HG03439 (cell line): ENCODE data around the gene MVK.

Experiments
- ATAC-seq: cut with Tn5 transposase; IDR thresholded peaks from one replicate; pipeline ENCODE4 v1.9.1; 2021; ENCODE audit warnings: mild to moderate bottlenecking, moderate library complexity; ENCODE audit not compliant: unreplicated experiment

The MVK gene

DNA sequence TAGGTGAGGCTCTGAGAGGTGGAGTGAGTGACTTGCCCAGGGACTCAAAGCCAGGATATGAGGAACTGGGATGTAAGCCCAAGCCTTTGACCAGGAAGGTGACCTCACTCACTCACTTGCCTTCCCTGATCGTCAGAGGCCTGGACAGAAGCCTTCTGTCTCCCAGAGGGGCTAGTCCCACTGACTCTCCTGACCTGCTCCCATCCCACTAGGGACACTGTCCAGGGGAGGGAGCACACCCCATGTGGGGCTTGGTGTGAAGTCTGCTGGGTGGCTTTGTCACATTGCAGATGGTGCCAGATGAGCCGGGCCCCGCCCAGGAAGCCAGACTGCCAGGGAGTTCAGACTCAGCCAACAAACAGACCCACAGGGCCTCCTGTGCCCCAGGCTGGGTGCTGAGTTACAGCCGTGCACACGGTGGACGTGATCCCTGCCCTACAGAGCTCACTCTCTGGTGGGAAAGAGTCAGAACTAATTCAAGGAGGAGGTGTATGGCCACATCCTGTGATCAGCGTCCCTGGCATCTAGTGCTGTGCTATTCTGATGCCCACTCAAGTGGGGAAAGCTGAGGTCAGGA, 28.6 kb upstream of the MVK start:
- no peak for ATAC-seq

DNA sequence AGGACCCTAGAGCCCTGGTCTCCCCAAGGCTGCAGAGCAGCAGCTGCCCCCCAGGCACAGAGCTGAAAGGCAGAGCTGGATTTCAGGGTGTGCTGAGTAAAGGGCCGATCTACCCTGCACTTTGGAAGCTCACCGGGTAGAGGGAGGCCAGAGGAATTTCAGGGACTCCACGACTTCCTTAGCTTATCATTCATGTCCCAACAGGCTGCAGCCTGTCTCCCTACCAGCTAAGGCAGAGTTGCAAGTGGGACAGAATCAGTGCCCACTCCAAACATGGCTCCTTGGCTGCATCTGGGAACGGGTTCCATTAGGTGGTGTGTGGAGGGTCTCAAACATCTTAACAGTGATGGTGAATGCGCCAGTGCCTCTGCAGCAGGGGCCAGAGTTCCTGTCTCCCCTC, 27.8 kb upstream of the MVK start:
- ATAC-seq: no peak

DNA sequence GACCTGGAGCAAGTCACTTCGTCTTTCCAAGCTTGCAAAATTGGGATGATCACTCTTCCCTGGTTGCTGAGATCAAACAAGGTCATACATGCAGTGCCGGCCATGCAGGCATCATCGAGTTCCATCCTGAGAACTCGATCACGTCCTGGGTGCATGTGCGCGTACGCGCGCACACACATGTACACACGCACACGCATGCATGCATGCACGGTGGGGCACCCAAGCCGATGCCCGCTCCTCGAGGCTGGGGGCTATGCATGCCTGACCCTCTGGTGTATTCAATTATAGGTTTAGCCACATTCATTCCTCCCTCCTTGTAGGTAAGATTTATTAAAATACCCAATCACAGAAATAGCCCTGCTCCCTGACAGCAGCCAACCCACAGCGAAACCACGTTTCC, 26.3 kb upstream of the MVK start:
- no peak for ATAC-seq

DNA sequence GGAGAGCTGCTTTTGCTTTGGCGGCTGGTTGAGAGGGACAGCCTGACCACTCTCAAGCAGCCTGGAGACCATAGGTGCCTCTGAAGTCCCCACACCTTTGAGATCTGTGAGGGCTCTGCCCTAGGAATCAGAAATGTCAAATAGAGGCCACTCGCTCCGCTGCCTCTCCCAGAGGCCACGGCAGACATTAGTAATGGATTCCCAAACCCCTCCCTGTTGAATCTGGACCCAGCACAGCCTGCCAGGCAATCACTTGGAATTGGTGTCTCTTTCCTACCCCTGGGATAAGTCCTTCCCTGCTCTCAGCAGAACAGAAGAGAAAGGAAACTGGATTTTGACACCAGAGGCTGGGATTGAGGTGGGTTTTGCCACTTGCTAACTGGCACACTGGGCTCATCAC, 25.3 kb upstream of the MVK start:
- ATAC-seq: no peak

DNA sequence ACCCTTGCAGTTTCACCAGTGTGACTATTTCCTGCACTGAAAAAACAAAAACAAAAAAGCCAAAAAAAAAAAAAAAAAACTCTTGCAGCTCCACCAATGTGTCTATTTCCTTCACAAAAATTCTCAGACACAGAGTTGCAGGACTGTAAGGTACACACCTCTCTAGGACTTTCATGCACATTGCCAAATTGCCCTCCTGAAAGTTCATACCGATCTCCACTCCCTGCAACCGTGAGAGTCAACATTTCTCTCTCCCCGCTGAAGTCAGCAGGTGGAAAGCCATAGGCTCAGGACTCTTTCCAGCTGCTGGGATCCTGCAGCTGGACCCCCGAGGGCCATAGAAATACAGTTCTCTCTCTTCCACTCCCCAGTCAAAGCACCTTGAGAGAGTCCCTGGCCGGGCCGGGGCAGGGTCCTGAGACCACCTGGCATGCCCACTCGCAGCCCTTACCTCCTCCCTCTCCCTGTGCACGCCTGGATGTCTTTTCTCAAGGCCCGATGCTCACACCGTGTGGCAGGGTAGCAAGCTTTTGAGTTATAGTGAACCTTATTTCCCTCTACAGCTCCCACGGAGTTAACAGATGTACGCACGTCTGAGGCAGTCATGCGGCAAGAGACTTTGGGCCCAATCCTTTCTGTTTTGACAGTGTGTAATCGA, 23.9 kb upstream of the MVK start:
- ATAC-seq: no peak

DNA sequence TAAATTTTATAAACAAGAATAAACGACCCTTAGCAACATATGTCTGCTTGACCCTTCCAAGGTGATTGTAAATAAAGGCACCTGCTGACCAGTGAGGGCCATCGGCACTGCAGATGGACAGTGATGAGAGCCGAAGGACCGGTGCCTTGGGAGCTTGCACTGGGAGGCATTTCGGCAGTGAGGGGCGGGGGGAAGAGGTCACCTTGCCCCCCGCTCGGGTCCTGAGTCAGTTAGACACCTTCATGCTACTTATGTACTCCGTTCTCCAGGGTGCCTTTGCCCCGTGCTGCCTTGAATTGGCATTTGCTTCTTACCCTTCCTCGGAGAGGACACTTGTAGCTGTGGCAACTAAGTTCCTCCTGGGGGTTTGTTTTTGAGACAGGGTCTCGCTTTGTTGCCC, 23.3 kb upstream of the MVK start:
- no peak for ATAC-seq

DNA sequence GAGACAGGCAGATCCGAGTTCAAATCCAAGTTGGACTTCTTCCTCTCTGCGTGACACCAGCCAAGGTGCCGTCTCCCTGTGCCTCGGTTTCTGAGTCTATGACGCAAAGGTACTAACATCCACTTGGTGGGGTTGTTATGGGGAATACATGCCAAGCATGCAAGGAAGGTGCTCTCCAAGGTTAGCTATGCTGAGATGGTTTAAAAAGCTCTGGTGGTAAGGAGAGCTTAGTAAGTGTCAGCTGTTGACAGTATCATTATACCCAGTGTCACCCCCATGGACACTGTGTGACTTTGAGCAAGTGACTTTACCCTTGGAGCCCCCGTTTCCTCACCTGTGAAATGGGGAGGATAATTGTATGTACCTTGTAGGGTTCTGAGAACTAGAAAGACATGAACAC, 22.5 kb upstream of the MVK start:
- no peak for ATAC-seq

DNA sequence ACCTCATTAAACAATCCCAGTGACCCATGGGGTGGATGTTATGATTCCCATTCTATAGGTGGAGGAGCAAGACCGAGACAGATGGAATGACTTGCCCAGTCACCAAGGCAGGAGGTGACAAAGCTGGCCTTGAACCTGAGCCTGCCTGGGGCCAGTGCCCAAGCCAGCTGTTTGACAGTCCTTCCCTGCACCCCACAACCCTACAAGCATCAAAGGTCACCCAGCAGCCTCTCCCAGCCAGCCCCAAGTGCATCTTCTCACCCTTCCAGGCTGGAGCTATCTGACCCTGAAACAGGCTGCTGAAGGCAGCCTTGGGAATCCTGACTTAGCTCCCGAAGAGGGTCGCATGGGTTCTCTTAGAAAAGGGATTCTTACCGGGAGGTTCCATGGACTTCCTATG, 20.6 kb upstream of the MVK start:
- ATAC-seq: no peak

DNA sequence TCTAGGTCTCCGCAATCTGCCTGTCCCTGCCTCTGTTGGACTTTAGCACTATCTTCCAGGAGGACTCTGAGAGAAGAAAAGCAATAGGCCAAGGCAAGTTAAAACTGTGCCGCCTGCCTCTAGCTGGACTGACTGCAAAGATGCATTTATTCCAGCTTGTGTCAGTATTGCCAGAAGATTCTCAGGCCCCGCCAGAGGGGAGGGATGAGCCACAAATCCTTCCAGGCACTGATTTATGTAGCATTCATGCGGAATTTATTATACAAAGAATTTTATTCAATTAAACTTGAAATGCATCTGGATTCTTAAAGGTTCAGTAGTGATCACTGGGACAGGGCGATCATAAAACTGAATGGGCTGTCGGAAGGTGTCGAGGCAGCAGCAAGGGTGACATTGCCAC, 20.1 kb upstream of the MVK start:
- no peak for ATAC-seq

DNA sequence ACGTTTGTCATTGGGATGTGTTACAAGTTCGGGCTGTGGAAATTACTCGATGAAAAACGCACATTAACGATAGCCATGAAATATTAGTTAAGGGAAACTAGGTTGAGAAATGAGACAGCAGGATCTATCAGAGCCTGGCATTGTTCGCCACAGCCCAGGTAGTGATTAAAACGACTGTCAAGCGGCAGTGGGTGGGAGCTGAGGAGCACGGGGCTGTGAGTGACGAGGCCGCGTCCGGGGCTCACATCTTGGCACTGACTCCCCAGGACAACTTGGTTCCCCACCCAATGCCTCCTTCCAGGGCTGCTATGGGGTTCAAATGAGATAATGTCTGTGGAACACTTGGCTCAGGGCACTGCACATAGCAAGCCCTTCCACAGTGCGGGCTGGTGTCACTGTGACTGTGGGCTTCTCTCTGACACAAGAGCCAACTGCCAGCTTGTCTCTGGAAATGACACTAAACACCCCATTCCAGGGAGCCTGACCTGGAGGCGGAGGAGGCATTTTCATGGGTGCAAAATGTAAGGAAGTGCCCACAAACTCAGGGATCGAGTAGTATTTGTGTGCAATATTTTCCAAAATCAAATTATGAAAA, 19.6 kb upstream of the MVK start:
- ATAC-seq: no peak

DNA sequence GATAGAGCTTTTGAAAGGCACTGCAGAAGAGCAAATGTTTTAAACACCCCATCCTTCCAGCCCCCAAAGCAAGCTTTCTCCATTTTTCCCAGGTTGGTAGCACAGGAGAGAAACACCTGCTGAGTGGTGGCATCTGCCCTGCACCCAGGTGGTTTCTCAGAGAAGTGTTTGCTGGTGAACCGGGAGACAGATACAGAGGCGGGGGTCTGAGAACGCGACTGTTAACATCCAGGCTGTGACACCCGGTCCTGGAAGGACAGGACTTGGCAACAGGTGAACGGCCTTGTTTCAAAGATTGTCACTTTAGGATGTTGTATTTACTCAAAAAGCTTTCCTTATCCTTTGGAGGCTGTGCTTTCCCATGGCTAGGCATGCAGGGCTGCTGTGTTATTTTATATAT, 18.8 kb upstream of the MVK start:
- ATAC-seq: no peak

DNA sequence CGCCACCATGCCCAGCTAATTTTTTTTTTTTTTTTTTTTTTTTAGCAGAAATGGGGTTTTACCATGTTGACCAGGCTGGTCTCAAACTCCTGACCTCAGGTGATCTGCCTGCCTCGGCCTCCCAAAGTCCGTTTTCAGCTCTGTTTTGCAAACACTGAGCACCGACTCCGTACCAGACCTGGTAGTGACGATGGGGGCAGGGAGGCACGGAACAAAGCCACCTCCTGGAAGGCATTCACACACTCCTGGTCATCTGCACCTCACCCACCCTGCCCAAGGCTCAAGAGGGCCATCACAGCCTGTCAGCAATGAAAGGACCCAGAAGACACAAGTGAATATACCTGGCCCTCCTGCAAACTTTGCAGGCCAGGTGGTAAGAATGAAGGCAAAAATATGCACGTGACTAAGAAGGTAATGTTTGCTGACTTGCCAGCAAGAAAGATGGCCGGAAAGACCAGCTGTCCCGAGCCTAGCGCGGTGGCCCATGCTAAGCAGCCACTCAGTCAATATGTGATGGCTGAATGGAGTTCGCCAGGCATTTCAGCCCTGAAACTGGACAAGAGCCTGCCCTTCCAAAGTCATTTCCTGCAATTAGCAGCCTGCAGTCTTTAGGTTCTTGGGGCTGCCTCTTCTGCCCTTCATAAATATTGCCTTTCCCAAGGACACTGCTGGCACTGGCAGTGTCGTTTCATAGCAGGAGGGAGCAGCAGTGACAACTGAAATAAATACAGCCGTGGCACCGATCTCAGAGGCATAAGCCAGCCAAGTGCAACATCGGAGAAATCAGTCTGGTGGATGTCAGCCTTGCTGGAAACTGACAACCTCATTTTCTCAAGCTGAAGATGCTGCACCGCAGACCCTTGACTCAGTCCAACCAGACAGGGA, 17.9 kb upstream of the MVK start:
- no peak for ATAC-seq

DNA sequence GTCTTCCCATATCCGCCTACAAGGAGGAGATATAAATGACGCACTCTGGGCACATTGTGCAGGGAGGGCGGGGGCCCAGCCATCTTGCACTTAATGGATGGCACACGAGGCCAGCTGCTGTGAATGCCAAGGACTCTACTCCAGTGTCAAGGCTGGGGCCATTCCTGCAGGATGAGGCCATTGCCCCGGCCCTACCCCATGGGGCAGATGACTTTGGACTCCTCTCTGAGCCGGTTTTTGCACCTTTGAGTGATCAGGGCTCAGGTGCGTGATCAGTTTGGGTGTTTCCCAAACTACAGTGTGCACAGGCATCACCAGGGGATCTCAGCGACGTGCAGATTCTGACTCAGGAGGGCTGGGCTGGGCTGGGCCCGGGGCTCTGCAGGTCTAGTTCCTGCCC, 16.4 kb upstream of the MVK start:
- no peak for ATAC-seq

DNA sequence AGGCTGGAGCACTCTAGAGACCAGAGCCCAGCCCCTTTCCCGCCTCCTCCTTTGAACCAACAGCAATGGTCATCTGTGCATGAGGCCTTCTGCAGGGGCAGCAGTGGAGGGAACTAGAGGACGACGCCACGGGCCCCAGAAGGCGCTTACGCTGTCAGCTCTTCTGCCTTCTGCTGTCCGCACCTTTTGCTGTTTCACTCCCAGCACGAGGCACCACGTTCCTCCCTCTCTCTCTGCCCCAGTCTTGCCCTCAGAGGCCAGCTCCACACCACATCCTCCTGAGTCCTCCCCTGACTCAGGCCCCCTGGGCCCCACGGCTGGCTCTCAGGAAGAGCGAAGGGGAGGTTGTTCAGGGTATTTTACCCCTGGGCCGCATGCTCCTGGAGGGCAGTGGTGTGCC, 15.8 kb upstream of the MVK start:
- ATAC-seq: no peak

DNA sequence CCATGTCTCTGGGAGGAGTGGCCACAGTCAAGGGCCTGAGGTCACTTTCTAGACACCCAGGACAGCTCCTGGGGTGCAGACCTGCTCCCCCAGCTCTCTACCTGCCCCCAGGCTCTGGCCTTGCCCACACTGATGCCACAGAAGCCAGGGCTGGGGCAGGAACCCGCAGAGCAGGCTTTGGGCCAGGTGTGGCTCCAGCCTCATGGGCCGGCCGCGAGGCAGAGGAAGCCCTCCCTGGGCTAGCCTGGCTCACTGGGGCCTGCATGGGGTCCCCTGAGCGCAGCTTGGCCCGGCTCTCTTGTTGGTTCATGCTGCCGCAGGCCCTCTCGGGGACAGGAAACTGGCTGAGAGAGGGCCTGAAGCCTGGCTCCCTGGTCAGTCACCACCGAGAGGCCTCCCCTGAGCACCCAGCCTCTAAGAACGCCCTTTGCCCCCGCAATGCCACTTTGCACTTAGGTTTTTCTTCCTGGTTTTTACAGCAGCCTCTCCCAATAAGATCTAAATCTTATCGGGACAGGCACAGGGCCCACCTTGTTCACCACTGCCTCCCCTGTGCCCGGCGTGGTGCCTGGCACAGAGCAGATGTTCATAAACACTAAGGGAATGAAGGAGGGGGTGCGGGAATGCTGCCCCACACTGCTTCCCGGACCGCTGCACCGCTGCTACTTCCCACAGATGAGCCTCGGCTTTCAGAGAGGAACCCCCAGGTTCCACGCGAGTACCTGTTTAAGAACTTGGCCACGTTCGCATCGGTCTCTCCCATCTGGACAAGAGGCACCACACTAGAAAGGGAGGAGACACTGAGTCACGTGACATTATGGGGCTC, 15.0 kb upstream of the MVK start:
- ATAC-seq: no peak

DNA sequence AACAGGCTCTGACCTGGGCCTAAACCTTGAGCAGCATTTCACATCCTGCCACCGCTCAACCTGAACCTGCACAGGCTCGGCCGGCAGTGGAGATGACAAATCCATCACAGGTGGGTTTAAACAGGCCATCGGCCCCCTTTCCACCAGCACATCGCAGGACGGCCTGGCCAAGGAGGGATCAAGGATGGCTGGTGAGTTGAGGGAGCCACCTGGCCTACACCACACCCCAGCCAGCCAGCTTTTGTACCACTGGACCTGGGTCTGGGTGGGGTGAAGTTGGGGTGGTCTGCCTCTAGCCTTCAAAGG, 14.4 kb upstream of the MVK start:
- no peak for ATAC-seq

DNA sequence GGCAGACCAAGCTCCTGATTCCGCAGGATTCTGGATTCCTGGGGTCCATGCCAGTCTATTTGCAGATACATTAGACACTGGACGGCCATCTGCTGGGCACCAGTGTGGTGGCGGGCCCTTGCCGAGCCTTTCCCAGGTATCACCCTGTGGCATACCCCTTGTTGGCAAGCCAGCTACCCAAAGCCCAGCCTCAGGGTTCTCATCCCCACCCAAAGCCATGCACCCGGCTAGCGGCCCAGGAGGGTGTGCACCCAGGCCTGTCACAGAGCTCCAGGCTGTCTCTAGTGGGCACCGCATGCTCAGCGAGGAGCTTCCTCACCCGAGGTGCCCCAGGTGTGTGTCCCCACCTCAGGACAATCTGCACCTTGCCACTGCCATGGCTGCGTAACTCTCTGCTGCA, 14.0 kb upstream of the MVK start:
- ATAC-seq: no peak

DNA sequence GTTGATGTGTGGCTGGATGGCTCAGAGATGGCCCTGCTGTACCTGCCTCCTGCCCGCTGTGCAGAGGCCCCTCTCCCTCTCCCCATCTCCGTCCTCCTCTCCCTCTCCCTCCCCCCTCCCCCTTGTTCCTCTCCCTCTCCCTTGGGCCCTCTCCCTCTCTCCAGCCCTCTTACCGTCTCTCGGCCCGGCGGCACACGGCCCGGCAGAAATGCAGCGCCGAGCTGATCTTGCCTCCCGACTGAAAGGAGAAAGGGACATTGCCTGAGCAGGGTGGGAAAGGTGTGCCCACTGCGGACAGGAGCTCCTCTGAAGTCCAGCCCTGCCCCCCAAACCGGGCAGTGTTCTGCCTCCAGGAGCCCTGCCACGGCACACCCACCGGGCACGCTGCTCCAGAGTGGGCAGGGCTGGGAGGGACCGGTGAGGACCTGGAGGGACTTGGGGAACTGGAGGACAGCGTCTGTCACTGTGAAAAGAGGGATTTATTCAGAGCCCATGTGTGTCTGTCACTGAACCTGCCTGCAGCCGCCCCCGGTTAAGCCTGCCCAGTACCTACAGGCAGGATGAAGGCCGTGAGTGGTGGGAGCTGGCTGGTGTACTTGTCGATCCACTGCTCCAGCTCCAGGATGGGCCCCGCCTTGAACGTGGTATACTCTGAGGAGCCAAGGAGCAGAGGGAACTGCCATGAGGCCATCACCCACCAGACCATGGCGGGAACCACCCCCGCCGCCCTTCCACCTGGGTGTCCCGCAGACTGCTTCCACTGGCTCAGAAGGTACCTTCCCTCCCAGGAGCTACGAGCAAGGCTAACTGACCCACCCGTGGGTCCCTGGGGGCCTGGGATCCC, 12.5 kb upstream of the MVK start:
- ATAC-seq: no peak

DNA sequence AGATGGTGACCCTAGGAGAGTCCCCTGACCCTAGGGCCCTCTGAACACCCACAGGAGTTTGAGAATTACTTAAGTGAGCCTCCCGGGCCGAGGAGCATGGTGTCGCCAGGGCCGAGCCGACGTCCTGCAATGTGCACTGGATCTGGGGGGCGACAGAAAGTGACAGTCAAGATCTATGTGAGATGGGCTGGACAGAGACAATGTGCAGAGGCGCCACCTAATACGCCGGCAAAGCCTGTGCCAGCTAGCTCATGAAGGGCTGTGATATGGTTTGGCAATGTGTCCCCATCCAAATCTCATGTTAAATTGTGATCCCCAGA, 11.9 kb upstream of the MVK start:
- ATAC-seq: no peak

DNA sequence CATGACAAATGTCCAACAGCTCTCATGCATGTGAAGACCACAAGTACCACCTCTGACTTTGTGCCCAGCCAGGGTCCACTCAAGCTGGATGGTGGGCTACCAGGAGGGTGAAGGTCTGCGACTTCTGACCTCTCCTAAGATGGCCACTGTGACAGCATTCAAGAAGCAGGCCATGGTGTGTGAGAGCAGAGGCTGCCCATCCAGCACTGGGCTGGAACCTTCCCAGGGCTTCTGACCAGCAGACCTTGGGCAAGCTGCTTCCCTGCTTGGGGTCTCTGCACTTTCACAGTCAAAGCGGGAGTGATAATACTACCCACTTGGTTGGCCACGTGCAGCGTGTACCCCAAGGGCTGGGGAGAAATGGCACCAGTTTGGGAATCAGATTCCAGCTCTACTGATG, 10.7 kb upstream of the MVK start:
- ATAC-seq: no peak
